WTC11 (cell line): Measurements from ENCODE around the gene SCOC. TPM values are rescaled to one million over a fixed set of nuclear protein-coding genes. Genes with fewer than 3 reads are reported as not detected.

Experiments
- ATAC-seq: fragments of 200-7000 bp; cut with Tn5 transposase; 2 replicates; pipeline ENCODE4 v1.10.0; 2021; ENCODE audit warnings: mild to moderate bottlenecking, moderate library complexity
- CTCF ChIA-PET: fragments of 300-600 bp; sonication (Branson Sonifier 250); formaldehyde crosslinking; loops from one replicate; lab custom pipeline; 2021; ENCODE audit warnings: antibody characterized with exemption; lab: Charles Lee
- POLR2A ChIA-PET: fragments of 350-600 bp; sonication (Branson Sonifier 250); formaldehyde crosslinking; loops from one replicate; lab custom pipeline; 2021; ENCODE audit warnings: antibody characterized with exemption; lab: Charles Lee
- DNase-seq: peaks from one replicate; pipeline ENCODE4 v3.0.0; 2021; ENCODE audit warnings: low spot score
- H3K27ac Mint-ChIP-seq: 2 replicates; pipeline ENCODE4 v1.8.0; 2021; ENCODE audit warnings: mixed read lengths
- H3K27me3 Mint-ChIP-seq: 2 replicates; pipeline ENCODE4 v1.8.0; 2021; ENCODE audit warnings: low read depth, mild to moderate bottlenecking, moderate library complexity, mixed read lengths
- H3K36me3 Mint-ChIP-seq: 2 replicates; pipeline ENCODE4 v1.8.0; 2021; ENCODE audit warnings: mixed read lengths
- H3K4me1 Mint-ChIP-seq: 2 replicates; pipeline ENCODE4 v1.8.0; 2022; ENCODE audit warnings: mixed read lengths
- H3K4me3 Mint-ChIP-seq: 2 replicates; pipeline ENCODE4 v1.8.0; 2021; ENCODE audit warnings: mild to moderate bottlenecking, moderate library complexity, mixed read lengths
- H3K9me3 Mint-ChIP-seq: 2 replicates; pipeline ENCODE4 v1.8.0; 2021; ENCODE audit warnings: mixed read lengths
- ESRRA ChIP-seq: sonication (generic); formaldehyde crosslinking; IDR thresholded peaks from 2 replicates; pipeline ENCODE4 v1.8.1; 2022; ENCODE audit warnings: mild to moderate bottlenecking, missing genetic modification reagents, borderline replicate concordance
- FOXJ3 ChIP-seq: sonication (generic); formaldehyde crosslinking; IDR thresholded peaks from 2 replicates; pipeline ENCODE4 v1.9.0; 2021; ENCODE audit warnings: missing genetic modification reagents, mild to moderate bottlenecking, borderline replicate concordance
- GABPB1 ChIP-seq: sonication (generic); formaldehyde crosslinking; IDR thresholded peaks from 2 replicates; pipeline ENCODE4 v1.8.1; 2023; ENCODE audit warnings: mild to moderate bottlenecking, missing genetic modification reagents
- PRRX2 ChIP-seq: fragments of 250-450 bp; sonication (Bioruptor Pico); IDR thresholded peaks from 2 replicates; pipeline ENCODE4 v1.8.0; 2021; ENCODE audit warnings: mild to moderate bottlenecking
- TP53 ChIP-seq: sonication (generic); formaldehyde crosslinking; IDR thresholded peaks from 2 replicates; pipeline ENCODE4 v1.8.1; 2023; ENCODE audit warnings: mild to moderate bottlenecking, missing genetic modification reagents
- ZNF121 ChIP-seq: sonication (generic); formaldehyde crosslinking; IDR thresholded peaks from 2 replicates; pipeline ENCODE4 v1.8.0; 2023; ENCODE audit warnings: missing genetic modification reagents
- ZNF317 ChIP-seq: sonication (generic); formaldehyde crosslinking; IDR thresholded peaks from 2 replicates; pipeline ENCODE4 v1.8.1; 2023; ENCODE audit warnings: low read depth, mild to moderate bottlenecking, moderate library complexity, missing genetic modification reagents, borderline replicate concordance
- total RNA-seq: library from RNA; stranded (reverse); gene quantifications from 3 replicates; pipeline ENCODE4 v1.2.3, GENCODE V29; 2021
- TF ChIP-seq, protein P1 (sequence below): fragments of 250-450 bp; sonication (Bioruptor Pico); conservative IDR thresholded peaks from 2 replicates; pipeline ENCODE4 v1.9.0; 2021; ENCODE audit warnings: mild to moderate bottlenecking
- TF ChIP-seq, protein P2 (sequence below): fragments of 200-600 bp; IDR thresholded peaks from 2 replicates; pipeline ENCODE4 v1.8.0; 2022; ENCODE audit warnings: antibody characterized with exemption
- TF ChIP-seq, protein P3 (sequence below): sonication (generic); formaldehyde crosslinking; IDR thresholded peaks from 2 replicates; pipeline ENCODE4 v1.8.1; 2022; ENCODE audit warnings: low read depth, missing genetic modification reagents, borderline replicate concordance
- TF ChIP-seq, protein P4 (sequence below): sonication (generic); formaldehyde crosslinking; IDR thresholded peaks from 2 replicates; pipeline ENCODE4 v1.8.1; 2023; ENCODE audit warnings: mild to moderate bottlenecking, missing genetic modification reagents, moderate library complexity

Gene SCOC
- total RNA-seq, 1 experiment from 2014 or later: 33.0 TPM

DNA sequence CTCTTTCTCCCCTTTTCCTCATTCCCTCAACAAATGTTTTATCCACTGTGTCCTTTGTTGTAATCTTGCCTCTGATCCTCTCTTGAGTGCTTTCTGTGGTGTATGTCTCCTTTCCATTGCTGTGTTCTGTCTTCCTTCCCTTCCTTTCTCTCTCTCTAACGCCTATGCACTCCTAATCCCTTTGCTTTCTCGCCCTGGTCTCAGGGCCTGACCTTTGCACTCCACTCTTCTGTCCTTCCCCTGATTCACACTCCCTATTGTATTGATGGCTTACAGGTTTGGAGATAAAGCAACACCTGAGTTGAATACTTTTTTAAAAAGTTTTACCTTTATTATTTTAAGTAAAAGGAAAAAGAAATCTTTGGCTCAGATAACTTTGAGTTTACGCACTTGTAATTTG, 15.6 kb upstream of the SCOC start:
- no peak for ATAC-seq
- Mint-ChIP-seq H3K4me1 (no peaks in the 10 kb centered on the region), H3K36me3 (no peaks in the 10 kb centered on the region), H3K9me3 (no peaks in the 10 kb centered on the region), H3K27ac (no peak overlapping the region), H3K27me3 (no peaks in the 10 kb centered on the region; the same call in 1 of the 2 replicates), H3K4me3 (no peak overlapping the region)
- ChIA-PET CTCF (no interaction called here), POLR2A (no interaction called here)
- no peak for DNase-seq
- TF ChIP-seq, protein P1, sequence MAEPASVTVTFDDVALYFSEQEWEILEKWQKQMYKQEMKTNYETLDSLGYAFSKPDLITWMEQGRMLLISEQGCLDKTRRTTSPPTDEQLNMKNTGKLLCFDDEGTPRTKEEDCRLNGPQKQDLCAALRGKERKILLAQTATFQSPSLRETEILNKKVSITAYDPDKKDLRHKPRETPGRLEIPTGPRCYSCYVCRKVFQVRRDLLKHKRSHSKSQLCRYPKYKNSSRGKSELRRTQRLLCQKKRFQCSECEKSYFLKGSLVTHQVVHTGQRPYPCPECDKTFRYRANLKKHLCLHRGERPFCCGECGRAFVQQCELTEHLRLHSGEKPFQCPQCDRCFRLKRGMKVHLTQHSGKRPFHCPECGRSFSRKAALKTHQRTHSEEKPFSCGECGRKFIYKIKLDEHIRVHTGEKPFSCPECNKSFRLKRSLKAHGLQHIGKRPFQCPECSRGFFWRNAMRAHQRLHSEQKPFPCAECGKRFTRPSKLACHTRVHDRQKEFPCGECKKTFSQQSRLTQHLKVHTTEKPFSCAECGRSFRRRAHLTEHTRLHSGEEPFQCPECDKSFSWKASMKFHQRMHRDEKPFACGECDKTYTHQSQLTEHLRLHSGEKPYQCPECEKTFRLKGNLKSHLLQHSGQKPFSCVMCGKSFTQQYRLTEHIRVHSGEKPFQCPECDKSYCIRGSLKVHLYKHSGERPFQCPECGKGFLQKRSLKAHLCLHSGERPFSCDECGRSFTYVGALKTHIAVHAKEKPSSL (CRISPR knock-in tag): no peak
- no peak for TF ChIP-seq ESRRA (CRISPR knock-in tag)

DNA sequence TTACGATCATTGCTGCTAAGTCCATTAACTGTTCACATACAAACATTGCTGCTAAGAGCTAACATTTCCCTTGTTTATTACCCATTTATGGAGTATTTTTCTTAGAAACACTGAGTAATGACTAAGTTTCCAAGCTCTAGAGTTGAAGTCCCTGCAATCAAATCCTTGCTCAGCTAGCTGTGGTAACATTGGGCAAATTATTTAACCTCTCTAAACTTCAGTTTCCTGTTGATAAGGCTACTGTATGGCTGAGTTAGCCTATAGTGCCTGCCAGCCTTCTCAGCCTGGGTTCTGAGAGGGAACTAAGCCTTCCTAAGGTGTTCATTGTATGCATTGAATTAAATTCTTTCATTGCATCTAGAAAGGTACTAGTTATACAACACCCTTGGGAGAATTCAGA, 15.2 kb upstream of the SCOC start:
- Mint-ChIP-seq H3K4me1 (no peaks in the 10 kb centered on the region), H3K4me3 (no peak overlapping the region), H3K27ac (no peak overlapping the region), H3K9me3 (no peaks in the 10 kb centered on the region), H3K27me3 (no peaks in the 10 kb centered on the region; the same call in 1 of the 2 replicates), H3K36me3 (no peaks in the 10 kb centered on the region)
- ATAC-seq: no peak
- POLR2A ChIA-PET: no interaction called here
- CTCF ChIA-PET: interaction anchor here (0.9 kb wide), 1 partner anchor 15 kb away, joined by 3 read pairs; the partner anchor contains the start of gene SCOC
- no peak for DNase-seq
- TF ChIP-seq GABPB1 (CRISPR knock-in tag): no peak
- TF ChIP-seq FOXJ3 (CRISPR knock-in tag): no peak

DNA sequence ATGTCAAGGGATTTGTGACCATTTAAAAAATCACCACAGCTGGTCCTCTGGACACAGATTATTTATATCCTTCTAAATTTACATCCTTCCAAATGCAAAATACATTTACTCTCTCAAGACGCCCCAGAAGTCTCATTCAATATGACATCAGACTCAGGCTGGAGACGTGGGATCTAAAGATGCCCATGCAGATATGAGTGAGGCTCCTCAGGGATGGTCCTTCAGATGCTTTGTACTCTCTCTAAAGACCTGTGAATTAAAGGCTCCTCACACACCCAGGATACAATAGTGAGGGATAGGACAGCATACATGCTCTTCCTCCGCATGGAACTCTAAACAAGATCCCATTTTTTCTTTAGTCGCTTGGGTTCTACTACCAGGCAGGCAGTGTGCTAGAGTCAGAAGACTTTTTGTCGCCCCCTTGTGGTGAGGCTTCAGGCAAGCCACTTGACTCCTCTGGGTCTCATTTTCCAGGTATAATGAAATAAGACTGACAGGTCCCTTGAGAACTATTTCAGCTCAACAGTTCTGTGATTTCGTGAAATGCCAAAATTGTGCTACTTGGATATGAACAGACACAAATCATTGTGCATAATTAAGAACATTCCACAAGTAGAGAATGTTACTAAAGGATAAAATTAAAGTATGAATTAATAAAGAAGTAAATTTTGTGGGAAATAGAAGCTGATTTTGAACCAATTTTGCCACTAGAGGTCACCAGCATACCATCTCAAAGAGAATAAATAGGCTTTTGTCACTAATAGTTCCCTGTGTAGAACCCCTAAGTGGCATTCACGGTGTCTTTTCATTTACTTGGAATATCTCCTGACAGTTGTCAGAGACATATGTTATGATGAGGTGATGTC, 13.7 kb upstream of the SCOC start:
- Mint-ChIP-seq H3K4me3 (no peak overlapping the region), H3K27ac (no peak overlapping the region), H3K27me3 (peaks cover 8% of the 10 kb centered on the region), H3K9me3 (no peaks in the 10 kb centered on the region), H3K36me3 (no peaks in the 10 kb centered on the region), H3K4me1 (no peaks in the 10 kb centered on the region)
- ChIA-PET CTCF (interaction anchor here (0.6 to 4.2 kb wide), 78 partner anchors 9 to 704 kb away, joined by 3 to 84 read pairs (median 4); partner anchors contain the start of genes CLGN, MGST2, SCOC and UCP1), POLR2A (interaction anchor here (0.8 kb wide), 1 partner anchor 13 kb away, joined by 3 read pairs; the partner anchor contains the start of gene SCOC)
- peak; percentile 94 for ATAC-seq
- DNase-seq: peak; percentile 89
- no peak for TF ChIP-seq TP53 (CRISPR knock-in tag)
- 0 out of 2 replicates have a peak, but pooled peaks have one; percentile 35 for TF ChIP-seq ZNF121 (CRISPR knock-in tag)
- TF ChIP-seq, protein P2, sequence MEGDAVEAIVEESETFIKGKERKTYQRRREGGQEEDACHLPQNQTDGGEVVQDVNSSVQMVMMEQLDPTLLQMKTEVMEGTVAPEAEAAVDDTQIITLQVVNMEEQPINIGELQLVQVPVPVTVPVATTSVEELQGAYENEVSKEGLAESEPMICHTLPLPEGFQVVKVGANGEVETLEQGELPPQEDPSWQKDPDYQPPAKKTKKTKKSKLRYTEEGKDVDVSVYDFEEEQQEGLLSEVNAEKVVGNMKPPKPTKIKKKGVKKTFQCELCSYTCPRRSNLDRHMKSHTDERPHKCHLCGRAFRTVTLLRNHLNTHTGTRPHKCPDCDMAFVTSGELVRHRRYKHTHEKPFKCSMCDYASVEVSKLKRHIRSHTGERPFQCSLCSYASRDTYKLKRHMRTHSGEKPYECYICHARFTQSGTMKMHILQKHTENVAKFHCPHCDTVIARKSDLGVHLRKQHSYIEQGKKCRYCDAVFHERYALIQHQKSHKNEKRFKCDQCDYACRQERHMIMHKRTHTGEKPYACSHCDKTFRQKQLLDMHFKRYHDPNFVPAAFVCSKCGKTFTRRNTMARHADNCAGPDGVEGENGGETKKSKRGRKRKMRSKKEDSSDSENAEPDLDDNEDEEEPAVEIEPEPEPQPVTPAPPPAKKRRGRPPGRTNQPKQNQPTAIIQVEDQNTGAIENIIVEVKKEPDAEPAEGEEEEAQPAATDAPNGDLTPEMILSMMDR: peak; percentile 82

DNA sequence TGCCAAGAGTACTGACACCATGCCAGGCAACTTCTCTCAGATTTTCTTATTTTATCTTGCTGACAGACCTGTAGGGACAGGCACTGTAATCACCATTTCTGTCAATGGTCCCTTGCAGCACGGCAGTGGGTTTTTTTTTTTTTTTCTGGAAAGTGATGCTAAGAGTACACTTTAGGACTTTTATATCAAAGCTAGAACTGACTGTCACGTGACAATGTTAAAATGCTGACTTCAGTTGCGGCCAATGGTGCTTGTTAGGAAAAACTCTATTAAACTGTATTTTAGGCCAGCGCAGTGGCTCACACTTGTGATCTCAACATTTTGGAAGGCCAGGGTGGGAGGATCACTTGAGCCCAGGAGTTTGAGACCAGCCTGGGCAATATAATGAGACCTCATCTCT, 12.3 kb upstream of the SCOC start:
- Mint-ChIP-seq H3K36me3 (no peaks in the 10 kb centered on the region), H3K9me3 (no peaks in the 10 kb centered on the region), H3K27me3 (peaks cover 17% of the 10 kb centered on the region), H3K27ac (no peak overlapping the region), H3K4me1 (no peaks in the 10 kb centered on the region), H3K4me3 (no peak overlapping the region)
- ChIA-PET POLR2A (no interaction called here), CTCF (interaction anchor here (1.0 to 4.2 kb wide), 9 partner anchors 10 to 705 kb away, joined by 3 to 84 read pairs (median 10); partner anchors contain the start of genes CLGN and SCOC)
- TF ChIP-seq PRRX2: no peak
- TF ChIP-seq, protein P3, sequence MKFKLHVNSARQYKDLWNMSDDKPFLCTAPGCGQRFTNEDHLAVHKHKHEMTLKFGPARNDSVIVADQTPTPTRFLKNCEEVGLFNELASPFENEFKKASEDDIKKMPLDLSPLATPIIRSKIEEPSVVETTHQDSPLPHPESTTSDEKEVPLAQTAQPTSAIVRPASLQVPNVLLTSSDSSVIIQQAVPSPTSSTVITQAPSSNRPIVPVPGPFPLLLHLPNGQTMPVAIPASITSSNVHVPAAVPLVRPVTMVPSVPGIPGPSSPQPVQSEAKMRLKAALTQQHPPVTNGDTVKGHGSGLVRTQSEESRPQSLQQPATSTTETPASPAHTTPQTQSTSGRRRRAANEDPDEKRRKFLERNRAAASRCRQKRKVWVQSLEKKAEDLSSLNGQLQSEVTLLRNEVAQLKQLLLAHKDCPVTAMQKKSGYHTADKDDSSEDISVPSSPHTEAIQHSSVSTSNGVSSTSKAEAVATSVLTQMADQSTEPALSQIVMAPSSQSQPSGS (CRISPR knock-in tag): no peak
- TF ChIP-seq, protein P4, sequence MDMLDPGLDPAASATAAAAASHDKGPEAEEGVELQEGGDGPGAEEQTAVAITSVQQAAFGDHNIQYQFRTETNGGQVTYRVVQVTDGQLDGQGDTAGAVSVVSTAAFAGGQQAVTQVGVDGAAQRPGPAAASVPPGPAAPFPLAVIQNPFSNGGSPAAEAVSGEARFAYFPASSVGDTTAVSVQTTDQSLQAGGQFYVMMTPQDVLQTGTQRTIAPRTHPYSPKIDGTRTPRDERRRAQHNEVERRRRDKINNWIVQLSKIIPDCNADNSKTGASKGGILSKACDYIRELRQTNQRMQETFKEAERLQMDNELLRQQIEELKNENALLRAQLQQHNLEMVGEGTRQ (CRISPR knock-in tag): no peak
- no peak for TF ChIP-seq ZNF317 (CRISPR knock-in tag)
- no peak for ATAC-seq
- no peak for DNase-seq
